Activated CD4-positive, CD25-positive, alpha-beta regulatory T cell (primary cell): Measurements from ENCODE around the gene CHMP3.
A peak's percentile ranks its signal among the peaks of the same experiment; 100 is the strongest.
"Not testable (repeated sequence)": the region's sequence is repeated elsewhere in the genome, so short reads cannot be mapped to it uniquely, and the experiment has no call there.

ENCODE experiments used
- DNase-seq, 4 experiments: peaks; one replicate each; lab custom pipeline; 2025; lab: John Stamatoyannopoulos, UW

Gene CHMP3

GRCh38 chr2:86562922-86563649 is at the start of gene CHMP3:
CHMP3 (minus strand) TSS chr2:86563443; CDS start chr2:86563348, 95 bp downstream.
- peak; percentile 88 to 93 (median 90) for DNase-seq

GRCh38 chr2:86610871-86611270 is 47.6 kb upstream of the CHMP3 start:
- DNase-seq = no peak

DNA sequence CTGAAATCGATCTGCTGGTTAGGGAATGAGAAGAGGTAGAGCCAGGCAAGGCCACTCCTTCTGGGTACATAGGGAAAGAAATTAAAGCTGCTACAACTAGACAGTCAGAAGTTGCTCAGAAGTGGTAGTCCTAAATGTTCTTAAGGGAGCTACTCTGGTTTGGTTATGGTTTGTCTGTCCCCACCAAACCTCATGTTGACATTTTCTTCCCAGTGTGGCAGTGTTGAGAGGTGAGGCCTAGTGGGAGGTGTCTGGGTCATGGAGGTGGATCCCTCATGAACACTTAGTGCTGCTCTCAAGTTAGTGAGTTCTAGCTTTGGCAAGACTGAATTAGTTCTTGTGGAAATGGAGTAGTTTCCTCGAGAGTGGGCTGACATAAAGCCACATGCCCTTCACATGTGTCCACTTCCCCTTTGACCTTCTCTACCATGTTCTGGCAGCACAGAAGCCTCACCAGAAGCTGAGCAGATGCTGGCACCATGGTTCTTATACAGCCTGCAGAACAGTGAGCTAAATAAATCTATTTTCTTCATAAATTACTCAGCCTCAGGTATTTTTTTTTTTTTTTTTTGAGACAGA is 45.7 kb upstream of the CHMP3 start:
- no peak for DNase-seq

DNA sequence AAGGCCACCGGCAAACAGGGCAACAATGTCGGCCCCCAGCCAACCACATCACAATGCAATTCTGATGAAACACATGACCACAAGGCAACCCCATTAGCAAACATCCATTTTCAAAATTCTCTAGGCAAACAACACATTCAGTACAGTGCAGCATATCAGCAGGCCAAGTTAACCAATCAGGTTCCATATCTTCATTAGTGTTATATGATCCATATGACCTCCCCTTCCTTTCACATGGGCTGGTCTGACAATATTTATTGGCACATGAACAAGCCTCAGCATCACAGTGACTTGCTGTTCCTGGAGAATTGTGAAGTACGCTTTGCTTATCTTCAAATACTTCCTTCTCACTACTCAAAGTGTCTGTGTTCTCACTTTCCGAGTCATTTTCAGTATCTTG is 40.7 kb upstream of the CHMP3 start:
- DNase-seq = no peak

GRCh38 chr2:86598966-86599365 is 35.7 kb upstream of the CHMP3 start:
- no peak for DNase-seq

- DNase-seq = no peak
These were observed 32.9 kb upstream of the CHMP3 start for GRCh38 chr2:86596118-86596517.

GRCh38 chr2:86593266-86593665 is 30.0 kb upstream of the CHMP3 start:
- DNase-seq = no peak

GRCh38 chr2:86592547-86593230 is 29.4 kb upstream of the CHMP3 start:
- DNase-seq = no peak

- not testable (repeated sequence) for DNase-seq
These were observed 26.5 kb upstream of the CHMP3 start for GRCh38 chr2:86589701-86590100.

DNA sequence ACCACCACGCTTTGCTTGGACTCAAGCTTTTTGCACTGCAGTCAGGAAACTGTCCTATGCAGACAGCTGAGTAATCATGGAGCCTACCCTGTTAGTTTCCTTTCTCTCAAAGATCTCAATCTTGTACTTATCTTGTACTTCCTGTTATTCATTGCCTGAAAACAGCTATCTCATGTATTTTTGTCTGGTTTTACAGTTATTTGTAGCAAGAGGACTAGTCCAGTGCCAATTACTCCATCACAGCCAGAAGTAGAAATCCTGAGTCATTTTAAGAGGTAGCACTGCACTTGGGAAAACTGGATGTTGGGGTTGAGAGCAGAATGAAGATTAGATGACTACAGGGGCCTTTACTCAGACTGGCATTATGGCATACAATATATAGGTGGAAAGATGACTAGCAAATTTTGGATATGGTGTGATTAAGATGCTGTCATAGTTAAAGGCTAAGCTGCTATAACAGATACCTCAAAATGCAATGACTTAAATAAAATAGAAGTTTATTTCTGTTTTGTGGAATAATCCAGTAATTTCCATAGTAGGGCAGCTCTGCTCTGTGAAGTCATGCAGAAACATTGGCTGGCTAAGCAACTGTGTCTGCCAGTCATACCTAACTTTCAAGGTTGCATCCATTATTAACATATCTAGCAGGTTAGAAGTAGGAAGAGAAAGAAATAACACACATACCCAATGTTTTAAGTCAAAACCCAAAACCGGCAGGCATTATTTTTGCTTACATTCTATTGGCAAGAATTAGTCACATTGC is 21.1 kb upstream of the CHMP3 start:
- no peak for DNase-seq

GRCh38 chr2:86580560-86580959 is 17.3 kb upstream of the CHMP3 start:
- no peak for DNase-seq

DNA sequence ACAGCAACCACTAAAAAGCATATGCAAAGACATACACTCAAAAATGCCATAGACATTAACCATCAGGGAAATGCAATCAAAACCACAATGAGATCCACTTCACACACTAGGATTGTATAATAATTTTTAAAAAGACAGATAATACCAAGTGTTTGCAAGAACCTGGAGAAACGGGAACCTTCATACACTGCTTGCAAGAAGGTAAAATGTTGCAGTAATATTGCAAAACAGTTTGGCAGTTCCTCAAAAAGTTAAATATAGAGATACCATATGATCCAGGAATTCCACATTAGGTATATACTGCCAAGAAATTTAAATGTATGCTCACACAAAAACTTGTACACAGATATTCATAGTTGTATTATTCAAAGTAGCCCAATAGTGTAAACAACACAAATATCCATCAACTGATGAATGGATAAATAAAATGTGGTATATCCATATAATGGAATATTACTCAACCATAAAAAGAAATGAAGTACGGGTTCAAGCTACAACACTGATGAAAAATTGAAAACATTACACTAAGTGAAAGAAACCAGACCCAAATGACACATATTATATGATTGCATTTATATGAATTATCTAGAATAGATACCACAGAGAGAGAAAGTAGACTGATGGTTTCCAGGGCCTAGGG is 14.7 kb upstream of the CHMP3 start:
- DNase-seq = no peak

GRCh38 chr2:86570059-86570458 is 6.8 kb upstream of the CHMP3 start:
- no peak for DNase-seq

GRCh38 chr2:86566821-86567190 is 3.6 kb upstream of the CHMP3 start:
- DNase-seq = no peak

DNA sequence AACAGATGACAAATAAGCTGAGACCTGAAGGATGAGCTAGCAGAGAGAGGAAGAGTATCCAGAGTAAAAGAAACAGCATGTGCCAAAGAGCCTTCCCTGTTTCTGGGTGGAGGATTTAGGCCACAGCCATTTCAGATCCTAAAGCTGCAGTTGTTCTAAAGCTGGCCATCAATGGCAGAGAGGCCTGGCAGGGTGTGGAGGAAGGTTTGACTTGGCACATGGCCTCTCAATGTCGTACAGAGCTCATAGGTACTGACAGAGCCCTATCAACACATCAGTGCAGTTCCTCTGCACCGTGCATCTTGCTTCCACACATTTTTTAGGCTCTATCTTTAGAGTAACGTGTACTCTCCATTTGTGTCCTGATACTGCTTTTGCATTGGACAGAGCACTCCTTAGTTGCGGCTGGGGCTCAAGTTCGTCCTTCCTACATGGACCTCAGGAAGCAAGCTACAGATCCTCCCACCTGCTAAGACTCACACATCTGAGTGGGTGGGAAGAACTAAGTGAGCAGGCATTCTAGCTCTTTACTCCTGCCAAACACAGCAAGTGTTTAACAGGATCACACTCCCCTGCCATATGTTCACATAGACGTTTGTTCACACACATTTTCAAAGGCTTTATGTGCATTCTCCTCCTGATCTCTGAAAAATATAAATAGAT is 3.0 kb upstream of the CHMP3 start:
- no peak for DNase-seq

- no peak for DNase-seq
These were observed 413 bp upstream of the CHMP3 start for GRCh38 chr2:86563650-86564061.

- no peak for DNase-seq
These were observed 740 bp downstream of the CHMP3 start for GRCh38 chr2:86562485-86562921.

GRCh38 chr2:86557836-86558235 is 5.4 kb downstream of the CHMP3 start:
- DNase-seq = no peak

DNA sequence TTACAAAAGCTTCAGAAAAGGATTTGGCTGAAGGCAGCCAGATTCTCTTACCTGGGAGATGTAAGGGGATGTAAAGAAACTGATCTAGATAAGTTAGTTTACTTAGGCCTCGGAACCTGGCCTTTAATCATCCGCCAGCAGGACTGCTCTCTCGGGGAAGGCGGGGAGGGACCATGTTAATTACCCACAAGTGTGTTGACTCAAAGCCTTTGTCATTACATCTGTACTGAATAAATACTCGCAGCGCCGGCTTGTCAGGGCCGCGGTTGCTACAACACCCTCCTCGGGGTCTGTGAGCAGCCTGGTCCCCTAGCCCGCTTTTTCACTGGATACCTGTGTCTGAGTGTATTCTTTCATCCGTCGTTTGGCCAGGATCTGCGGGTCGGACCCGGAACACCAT is 6.7 kb downstream of the CHMP3 start:
- no peak for DNase-seq

DNA sequence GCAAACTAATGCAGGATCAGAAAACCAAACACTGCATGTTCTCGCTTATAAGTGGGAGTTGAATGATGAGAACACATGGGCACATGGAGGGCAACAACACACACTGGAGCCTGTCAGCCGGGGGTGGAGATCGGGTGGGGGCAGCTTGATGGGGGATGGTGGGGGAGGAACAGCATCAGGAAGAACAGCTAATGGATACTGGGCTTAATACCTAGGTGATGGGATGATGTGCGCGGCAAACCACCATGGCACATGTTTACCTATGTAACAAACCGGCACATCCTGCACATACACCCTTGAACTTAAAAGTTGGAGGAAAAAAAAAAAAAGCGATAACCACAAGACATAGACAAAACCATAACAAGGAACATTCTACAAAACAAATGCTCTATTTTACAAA is 10.4 kb downstream of the CHMP3 start:
- no peak for DNase-seq

DNA sequence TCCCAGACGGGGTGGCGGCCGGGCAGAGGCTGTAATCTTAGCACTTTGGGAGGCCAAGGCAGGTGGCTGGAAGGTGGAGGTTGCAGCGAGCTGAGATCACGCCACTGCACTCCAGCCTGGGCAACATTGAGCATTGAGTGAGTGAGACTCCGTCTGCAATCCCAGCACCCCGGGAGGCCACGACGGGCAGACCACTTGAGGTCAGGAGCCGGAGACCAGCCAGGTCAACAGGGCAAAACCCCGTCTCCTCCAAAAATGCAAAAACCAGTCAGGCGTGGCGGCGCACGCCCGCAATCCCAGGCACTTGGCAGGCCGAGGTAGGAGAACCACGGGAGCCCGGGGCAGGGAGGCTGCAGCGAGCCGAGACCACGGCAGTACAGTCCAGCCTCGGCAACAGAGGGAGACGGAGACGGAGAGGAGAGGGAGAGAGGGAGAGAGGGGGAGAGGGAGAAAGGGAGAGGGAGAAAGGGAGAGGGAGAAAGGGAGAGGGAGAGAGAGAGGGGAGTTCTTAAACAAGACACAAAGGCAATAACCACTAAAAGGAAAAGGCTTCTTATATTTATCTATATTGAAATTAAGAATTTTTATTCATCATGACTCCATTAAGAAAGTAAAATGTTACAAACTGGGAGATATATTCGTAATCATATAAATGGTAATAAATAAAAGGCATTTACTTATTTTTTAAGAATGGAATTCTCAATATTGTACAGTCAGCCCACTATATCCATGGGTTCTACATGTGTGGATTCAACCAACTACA is 13.1 kb downstream of the CHMP3 start:
- DNase-seq = not testable (repeated sequence)
